OCI-LY1 (cell line): ENCODE results near the gene LY86.

Experiments used
- H2AFZ ChIP-seq: fragments of 200-600 bp; sonication (generic), shearing (Covaris generic); 2 replicates; pipeline ENCODE4 v1.6.0; 2014; ENCODE audit warnings: antibody characterized with exemption, mild to moderate bottlenecking, low read length
- H3F3A ChIP-seq: fragments of 200-600 bp; sonication (generic), shearing (Covaris generic); 2 replicates; pipeline ENCODE4 v1.6.0; 2014; ENCODE audit warnings: mild to moderate bottlenecking, antibody characterized with exemption, low read length, moderate library complexity; ENCODE audit not compliant: insufficient read depth
- H3K27ac ChIP-seq: fragments of 200-600 bp; sonication (generic); 2 replicates; pipeline ENCODE4 v1.5.1; 2014; ENCODE audit warnings: low read length, mixed run types, mild to moderate bottlenecking, low read depth; ENCODE audit not compliant: poor library complexity, severe bottlenecking
- H3K27me3 ChIP-seq: fragments of 200-600 bp; sonication (generic); 2 replicates; pipeline ENCODE4 v1.6.0; 2014; ENCODE audit warnings: antibody characterized with exemption, mild to moderate bottlenecking, low read length, moderate library complexity; ENCODE audit not compliant: insufficient read depth
- H3K36me3 ChIP-seq: fragments of 200-600 bp; sonication (generic); 2 replicates; pipeline ENCODE4 v1.6.1; 2014; ENCODE audit warnings: mild to moderate bottlenecking, antibody characterized with exemption, low read length, moderate library complexity, mixed read lengths; ENCODE audit not compliant: insufficient read depth
- H3K4me1 ChIP-seq: fragments of 200-600 bp; sonication (generic); 2 replicates; pipeline ENCODE4 v1.5.1; 2014; ENCODE audit warnings: mild to moderate bottlenecking, low read length, moderate library complexity; ENCODE audit not compliant: insufficient read depth, severe bottlenecking
- H3K4me2 ChIP-seq: fragments of 200-600 bp; sonication (generic), shearing (Covaris generic); 2 replicates; pipeline ENCODE4 v1.6.1; 2014; ENCODE audit warnings: low read length
- H3K4me3 ChIP-seq: fragments of 200-600 bp; sonication (generic); 2 replicates; pipeline ENCODE4 v1.5.1; 2014; ENCODE audit warnings: low read length, low read depth, mild to moderate bottlenecking, mixed read lengths; ENCODE audit not compliant: poor library complexity, severe bottlenecking
- H3K79me2 ChIP-seq: fragments of 200-600 bp; shearing (Covaris generic); 2 replicates; pipeline ENCODE4 v1.6.1; 2016; ENCODE audit warnings: mixed run types, low read length, mixed read lengths; ENCODE audit not compliant: insufficient read depth
- H3K9ac ChIP-seq: fragments of 200-600 bp; sonication (generic), shearing (Covaris generic); 2 replicates; pipeline ENCODE4 v1.6.1; 2014; ENCODE audit warnings: mild to moderate bottlenecking, low read length, mixed read lengths
- H3K9me2 ChIP-seq: fragments of 200-600 bp; sonication (generic), shearing (Covaris generic); 2 replicates; pipeline ENCODE4 v1.6.1; 2014; ENCODE audit warnings: low read depth, mild to moderate bottlenecking, low read length, mixed read lengths
- H3K9me3 ChIP-seq: fragments of 200-600 bp; shearing (Covaris generic); 2 replicates; pipeline ENCODE4 v1.6.1; 2014; ENCODE audit warnings: low read length, mixed read lengths
- H4K20me1 ChIP-seq: fragments of 200-600 bp; sonication (generic), shearing (Covaris generic); 2 replicates; pipeline ENCODE4 v1.6.0; 2016; ENCODE audit warnings: mild to moderate bottlenecking, low read length; ENCODE audit not compliant: insufficient read depth
- EZH2 ChIP-seq: fragments of 200-600 bp; sonication (generic), shearing (Covaris generic); IDR thresholded peaks from 2 replicates; pipeline ENCODE4 v1.8.0; 2017; ENCODE audit warnings: borderline replicate concordance, mixed run types, mild to moderate bottlenecking, antibody characterized with exemption, low read length, moderate library complexity, mixed read lengths
- TF ChIP-seq, protein P1 (sequence below): fragments of 200-600 bp; sonication (generic), shearing (Covaris generic); IDR thresholded peaks from 2 replicates; pipeline ENCODE4 v1.5.1; 2017; ENCODE audit warnings: mild to moderate bottlenecking, antibody characterized with exemption, low read length, moderate library complexity, mixed read lengths

LY86 gene

DNA sequence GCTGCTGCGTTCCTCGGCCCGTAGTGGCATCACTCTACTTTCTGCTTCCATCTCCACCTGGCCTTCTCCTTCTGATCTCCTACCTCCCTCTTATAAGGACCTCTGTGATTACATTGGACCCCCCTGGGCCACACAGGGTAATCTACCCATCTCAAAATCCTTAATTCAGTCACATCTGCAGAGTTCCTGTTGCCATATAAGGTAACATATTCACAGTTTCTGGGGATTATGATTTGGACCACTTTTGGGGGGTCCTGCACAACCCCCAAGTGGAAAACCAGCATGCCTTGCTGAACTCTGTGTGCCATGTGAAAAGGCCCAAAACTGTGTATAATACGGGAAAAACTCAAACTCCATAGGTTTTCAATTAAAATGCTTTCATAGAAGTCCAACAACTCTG is 51.1 kb downstream of the LY86 start:
- Histone ChIP-seq H3K4me1 (no peaks in the 10 kb centered on the region), H3K4me2 (no peak overlapping the region), H4K20me1 (no peaks in the 10 kb centered on the region), H3K9me3 (no peaks in the 10 kb centered on the region), H3K79me2 (no peaks in the 10 kb centered on the region), H3K27me3 (no peaks in the 10 kb centered on the region), H3K27ac (no peak overlapping the region), H3K9me2 (no peaks in the 10 kb centered on the region), H3F3A (no peaks in the 10 kb centered on the region), H2AFZ (no peak overlapping the region), H3K9ac (no peak overlapping the region), H3K4me3 (no peak overlapping the region), H3K36me3 (peaks cover 32% of the 10 kb centered on the region; the same call in 1 of the 2 replicates)
- TF ChIP-seq, protein P1, sequence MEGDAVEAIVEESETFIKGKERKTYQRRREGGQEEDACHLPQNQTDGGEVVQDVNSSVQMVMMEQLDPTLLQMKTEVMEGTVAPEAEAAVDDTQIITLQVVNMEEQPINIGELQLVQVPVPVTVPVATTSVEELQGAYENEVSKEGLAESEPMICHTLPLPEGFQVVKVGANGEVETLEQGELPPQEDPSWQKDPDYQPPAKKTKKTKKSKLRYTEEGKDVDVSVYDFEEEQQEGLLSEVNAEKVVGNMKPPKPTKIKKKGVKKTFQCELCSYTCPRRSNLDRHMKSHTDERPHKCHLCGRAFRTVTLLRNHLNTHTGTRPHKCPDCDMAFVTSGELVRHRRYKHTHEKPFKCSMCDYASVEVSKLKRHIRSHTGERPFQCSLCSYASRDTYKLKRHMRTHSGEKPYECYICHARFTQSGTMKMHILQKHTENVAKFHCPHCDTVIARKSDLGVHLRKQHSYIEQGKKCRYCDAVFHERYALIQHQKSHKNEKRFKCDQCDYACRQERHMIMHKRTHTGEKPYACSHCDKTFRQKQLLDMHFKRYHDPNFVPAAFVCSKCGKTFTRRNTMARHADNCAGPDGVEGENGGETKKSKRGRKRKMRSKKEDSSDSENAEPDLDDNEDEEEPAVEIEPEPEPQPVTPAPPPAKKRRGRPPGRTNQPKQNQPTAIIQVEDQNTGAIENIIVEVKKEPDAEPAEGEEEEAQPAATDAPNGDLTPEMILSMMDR, result no peak
- TF ChIP-seq EZH2, result no peak

DNA sequence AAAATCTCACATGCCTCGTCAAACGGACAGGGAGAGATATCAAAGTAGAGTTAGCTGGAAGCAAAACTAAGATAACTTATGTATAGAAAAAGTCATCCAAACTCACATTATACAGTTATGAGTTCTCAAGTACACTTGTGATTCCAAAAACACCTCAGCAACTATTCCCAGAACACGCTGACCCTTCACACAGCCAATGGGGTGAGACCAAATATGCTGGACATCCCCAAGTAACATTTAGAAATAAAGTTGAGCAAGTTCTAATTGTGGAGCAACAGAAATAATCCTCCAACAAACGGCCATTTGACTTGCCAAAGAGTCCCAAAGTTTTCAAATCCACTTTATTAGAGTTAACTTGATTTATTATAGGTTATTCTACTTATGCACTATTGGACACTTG is 52.4 kb downstream of the LY86 start:
- H3F3A ChIP-seq, result no peaks in the 10 kb centered on the region
- H3K4me1 ChIP-seq, result no peaks in the 10 kb centered on the region
- H3K9me3 ChIP-seq, result no peaks in the 10 kb centered on the region
- H3K9ac ChIP-seq, result no peak overlapping the region
- H3K27ac ChIP-seq, result no peak overlapping the region
- peaks cover 32% of the 10 kb centered on the region; the same call in 1 of the 2 replicates for H3K36me3 ChIP-seq
- no peaks in the 10 kb centered on the region for H4K20me1 ChIP-seq
- H3K27me3 ChIP-seq, result no peaks in the 10 kb centered on the region
- TF ChIP-seq EZH2, result no peak
- TF ChIP-seq, protein P1, result no peak
- H2AFZ ChIP-seq, result no peak overlapping the region
- H3K4me2 ChIP-seq, result no peak overlapping the region
- H3K79me2 ChIP-seq, result no peaks in the 10 kb centered on the region
- H3K4me3 ChIP-seq, result no peak overlapping the region
- H3K9me2 ChIP-seq, result no peaks in the 10 kb centered on the region

- no peaks in the 10 kb centered on the region for H3K9me2 ChIP-seq
- H3K79me2 ChIP-seq, result no peaks in the 10 kb centered on the region
- no peaks in the 10 kb centered on the region for H4K20me1 ChIP-seq
- H3F3A ChIP-seq, result no peaks in the 10 kb centered on the region
- H3K4me1 ChIP-seq, result no peaks in the 10 kb centered on the region
- no peak overlapping the region for H3K9ac ChIP-seq
- H3K27ac ChIP-seq, result no peak overlapping the region
- TF ChIP-seq EZH2, result no peak
- TF ChIP-seq, protein P1, result no peak
- no peak overlapping the region for H3K4me2 ChIP-seq
- no peak overlapping the region for H2AFZ ChIP-seq
- peaks cover 35% of the 10 kb centered on the region for H3K36me3 ChIP-seq
- H3K27me3 ChIP-seq, result no peaks in the 10 kb centered on the region
- no peak overlapping the region for H3K4me3 ChIP-seq
- no peaks in the 10 kb centered on the region for H3K9me3 ChIP-seq
Observed at GRCh38 chr6:6643398-6643797, 54.9 kb downstream of the LY86 start.
